Activated naive CD4-positive, alpha-beta T cell treated with anti-CD3 and anti-CD28 coated beads for 36 hours (primary cell): ENCODE measurements around the gene ELP6. TPM values are rescaled to one million over a fixed set of nuclear protein-coding genes. Genes with fewer than 3 reads are reported as not detected.

ENCODE experiments used
- CTCF ChIA-PET: fragments of 350-600 bp; sonication (Branson Sonifier 250); formaldehyde crosslinking; loops from one replicate; lab custom pipeline; 2021; ENCODE audit warnings: antibody characterized with exemption; lab: Charles Lee
- DNase-seq: peaks from one replicate; pipeline ENCODE4 v3.0.0-alpha.2; 2020
- H3K27ac Mint-ChIP-seq: one replicate; pipeline ENCODE4 v1.8.0; 2021; ENCODE audit warnings: mild to moderate bottlenecking, mixed read lengths
- H3K27me3 Mint-ChIP-seq: one replicate; pipeline ENCODE4 v1.8.0; 2021; ENCODE audit warnings: low read depth, mixed read lengths
- H3K36me3 Mint-ChIP-seq: one replicate; pipeline ENCODE4 v1.8.0; 2021; ENCODE audit warnings: low read depth, mixed read lengths
- H3K4me1 Mint-ChIP-seq: one replicate; pipeline ENCODE4 v1.8.0; 2021; ENCODE audit warnings: low read depth, mixed read lengths
- H3K4me3 Mint-ChIP-seq: one replicate; pipeline ENCODE4 v1.8.0; 2021; ENCODE audit warnings: mild to moderate bottlenecking, moderate library complexity, mixed read lengths
- H3K9me3 Mint-ChIP-seq: one replicate; pipeline ENCODE4 v1.8.0; 2021; ENCODE audit warnings: mixed read lengths
- intact Hi-C: fragments of 100-400 bp; cut with micrococcal nuclease; formaldehyde crosslinking; loops from one replicate; pipeline ENCODE4 v1.15.1; 2023
- total RNA-seq, 2 experiments: library from RNA; stranded (reverse); gene quantifications; one replicate each; pipeline ENCODE4 v1.2.3, GENCODE V29; 2021

ELP6 gene, protein sequence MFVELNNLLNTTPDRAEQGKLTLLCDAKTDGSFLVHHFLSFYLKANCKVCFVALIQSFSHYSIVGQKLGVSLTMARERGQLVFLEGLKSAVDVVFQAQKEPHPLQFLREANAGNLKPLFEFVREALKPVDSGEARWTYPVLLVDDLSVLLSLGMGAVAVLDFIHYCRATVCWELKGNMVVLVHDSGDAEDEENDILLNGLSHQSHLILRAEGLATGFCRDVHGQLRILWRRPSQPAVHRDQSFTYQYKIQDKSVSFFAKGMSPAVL
- total RNA-seq: 10 to 100 TPM; 32.7 to 33.1 TPM

DNA sequence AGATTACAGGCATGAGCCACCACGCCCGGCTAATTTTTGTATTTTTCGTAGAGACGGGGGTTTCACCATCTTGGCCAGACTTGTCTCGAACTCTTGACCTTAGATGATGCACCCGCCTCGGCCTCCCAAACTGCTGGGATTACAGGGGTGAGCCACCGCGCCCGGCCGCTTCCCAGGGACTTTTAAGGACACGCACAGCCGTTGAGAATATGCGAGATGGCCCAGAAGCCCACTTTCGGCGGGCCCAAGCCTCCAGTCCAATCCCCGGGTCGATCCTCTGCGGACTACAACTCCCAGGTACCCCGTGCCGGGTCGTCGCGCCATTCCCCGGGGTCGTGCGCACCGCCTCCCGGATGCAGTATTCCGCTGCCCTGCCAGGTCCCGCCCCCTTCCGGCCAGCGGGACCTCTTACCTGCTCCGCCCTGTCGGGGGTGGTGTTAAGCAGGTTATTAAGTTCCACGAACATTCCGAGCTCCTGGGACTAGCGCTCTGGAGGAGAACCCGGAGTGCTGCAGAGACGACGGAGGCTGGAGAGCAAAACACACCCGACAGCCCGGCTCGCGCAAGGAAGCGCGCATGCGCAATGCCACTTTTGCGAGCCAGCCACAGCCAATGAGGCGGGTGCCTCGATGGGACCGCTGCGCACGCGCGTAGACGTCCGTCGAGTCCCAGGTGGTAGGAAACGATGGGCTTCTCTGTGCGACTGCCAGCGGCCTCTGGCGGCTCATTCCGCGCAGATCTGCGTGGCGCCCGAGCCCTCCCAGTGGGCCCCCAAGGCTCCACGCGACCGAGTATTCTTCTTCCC, at the start of gene ELP6:
Gene ELP6, minus strand, starts transcription at position 588 of the 805 bp plus-strand sequence. Its CDS starts 122 bp downstream, at position 466.
- CTCF ChIA-PET: interaction anchor here (0.7 to 2.4 kb wide), 3 partner anchors 9 to 539 kb away, joined by 3 to 11 read pairs (median 3); no protein-coding TSS in a partner anchor
- Mint-ChIP-seq H3K4me1 (peaks cover 15% of the 10 kb centered on the region), H3K4me3 (peak within 1 kb of the TSS; percentile 96), H3K27ac (peak within 1 kb of the TSS; percentile 97), H3K27me3 (no peaks in the 10 kb centered on the region), H3K9me3 (no peaks in the 10 kb centered on the region), H3K36me3 (peaks cover 16% of the 10 kb centered on the region)
- intact Hi-C loops: loop anchor here (1.0 to 2.0 kb wide), 8 partner anchors 38 to 575 kb away; partner anchors contain the start of genes DHX30, KIF9, KLHL18 and NBEAL2
- DNase-seq: peak; percentile 98

DNA sequence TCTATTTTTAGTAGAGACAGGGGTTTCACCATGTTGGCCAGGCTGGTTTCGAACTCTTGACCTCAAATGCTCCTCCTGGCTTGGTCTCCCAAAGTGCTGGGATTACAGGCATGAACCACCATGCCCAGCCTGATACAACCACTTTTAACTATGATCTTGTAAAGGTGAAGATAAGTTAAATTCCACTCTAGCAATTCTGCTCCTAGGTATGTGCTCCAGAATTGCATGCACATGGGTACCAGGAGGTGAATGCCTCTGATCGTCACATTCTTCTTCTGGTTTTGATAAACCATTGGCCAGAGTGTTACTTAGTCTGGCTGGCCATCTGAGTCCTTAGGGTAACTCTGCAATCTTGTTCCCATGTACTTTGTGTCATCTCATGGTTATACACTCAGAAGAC, 42.8 kb upstream of the ELP6 start:
- peaks cover 4% of the 10 kb centered on the region for H3K27me3 Mint-ChIP-seq
- no peaks in the 10 kb centered on the region for H3K36me3 Mint-ChIP-seq
- H3K9me3 Mint-ChIP-seq: no peaks in the 10 kb centered on the region
- no peak overlapping the region for H3K4me3 Mint-ChIP-seq
- intact Hi-C loops: no loop called here
- DNase-seq: no peak
- CTCF ChIA-PET: interaction anchor here (0.9 to 1.1 kb wide), 2 partner anchors 8 to 34 kb away, joined by 3 to 4 read pairs; no protein-coding TSS in a partner anchor
- H3K4me1 Mint-ChIP-seq: no peaks in the 10 kb centered on the region
- H3K27ac Mint-ChIP-seq: no peak overlapping the region

DNA sequence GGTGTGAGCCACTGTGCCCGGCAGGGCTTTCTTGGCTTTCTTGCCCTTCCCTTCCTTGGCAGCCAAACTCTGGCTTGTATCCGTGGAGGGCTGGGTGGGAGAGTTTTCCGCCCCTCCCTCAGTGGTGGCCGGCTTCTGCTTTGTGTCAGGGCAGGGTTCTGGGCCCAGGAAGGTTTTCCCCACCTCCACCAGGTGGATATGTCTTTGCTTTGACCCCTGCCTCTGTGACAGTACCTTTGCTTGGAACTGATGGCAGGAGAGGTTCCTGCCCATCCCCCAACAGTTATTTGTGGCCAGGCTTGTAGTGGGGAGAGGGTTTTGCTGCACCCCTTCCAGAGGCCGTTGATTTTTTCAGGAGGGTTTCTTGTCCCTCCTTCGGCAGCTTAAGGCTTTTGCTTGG, 40.8 kb upstream of the ELP6 start:
- Mint-ChIP-seq H3K9me3 (no peaks in the 10 kb centered on the region), H3K4me3 (no peak overlapping the region), H3K36me3 (no peaks in the 10 kb centered on the region), H3K4me1 (no peaks in the 10 kb centered on the region), H3K27me3 (peaks cover 4% of the 10 kb centered on the region), H3K27ac (no peak overlapping the region)
- no peak for DNase-seq
- CTCF ChIA-PET: no interaction called here
- intact Hi-C loops: no loop called here

DNA sequence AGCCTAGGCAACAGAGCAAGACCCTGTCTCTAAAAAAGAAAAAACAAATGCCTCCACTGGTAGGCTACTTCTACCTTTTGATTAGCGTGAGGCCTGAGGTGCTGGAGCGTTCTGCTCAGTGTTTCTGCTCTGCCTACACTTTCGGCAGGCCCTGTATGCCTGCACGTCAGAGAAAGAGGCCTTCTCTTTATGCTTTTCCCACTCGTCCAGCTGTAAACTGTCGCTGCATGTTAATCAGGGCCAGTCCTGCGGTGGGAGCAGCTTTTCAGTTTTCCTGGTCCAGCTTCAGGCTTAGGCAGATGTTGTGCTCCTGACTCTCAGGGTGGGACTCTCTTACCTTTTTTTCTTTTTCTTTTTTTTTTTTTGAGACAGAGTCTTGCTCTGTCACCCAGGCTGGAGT, 39.9 kb upstream of the ELP6 start:
- peaks cover 4% of the 10 kb centered on the region for H3K27me3 Mint-ChIP-seq
- no peak overlapping the region for H3K4me3 Mint-ChIP-seq
- CTCF ChIA-PET: no interaction called here
- intact Hi-C loops: no loop called here
- H3K27ac Mint-ChIP-seq: no peak overlapping the region
- no peaks in the 10 kb centered on the region for H3K9me3 Mint-ChIP-seq
- no peaks in the 10 kb centered on the region for H3K36me3 Mint-ChIP-seq
- H3K4me1 Mint-ChIP-seq: no peaks in the 10 kb centered on the region
- no peak for DNase-seq

DNA sequence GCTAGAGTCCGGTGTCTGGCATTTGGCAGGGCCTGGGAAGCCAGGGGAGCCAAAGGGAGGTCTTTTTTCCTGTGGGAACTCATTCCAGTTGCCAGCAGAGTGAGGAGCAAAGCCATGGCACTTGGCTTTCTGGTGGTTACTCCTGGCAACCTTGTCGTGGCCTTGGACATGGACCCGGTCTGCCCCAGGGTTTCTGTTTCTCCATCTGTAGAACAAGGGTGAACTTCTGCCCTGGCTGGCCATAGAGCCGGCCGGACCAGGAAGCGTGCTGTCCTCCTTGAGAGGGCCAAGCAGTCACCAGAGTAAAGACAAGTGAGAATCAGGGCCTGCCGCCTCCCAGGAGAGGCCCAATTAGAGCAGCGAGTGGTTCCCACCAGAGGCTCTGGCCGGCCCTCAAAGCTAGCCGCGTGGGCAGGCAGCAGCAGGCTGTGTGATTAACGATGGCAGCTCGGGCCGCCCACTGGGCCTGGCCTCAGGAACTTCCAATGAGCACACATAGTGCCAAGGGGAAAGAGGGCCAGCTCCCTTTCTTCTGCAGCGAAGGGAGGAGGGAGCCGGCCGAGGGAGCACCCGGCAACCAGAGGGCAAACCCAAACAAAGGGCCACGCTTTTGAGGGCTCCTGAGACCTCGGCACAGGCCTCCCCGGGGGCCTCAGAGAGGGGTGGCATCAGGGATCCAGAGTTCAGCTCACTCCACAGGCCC, 29.1 kb upstream of the ELP6 start:
- Mint-ChIP-seq H3K4me3 (no peak overlapping the region), H3K4me1 (no peaks in the 10 kb centered on the region), H3K36me3 (no peaks in the 10 kb centered on the region), H3K27me3 (peaks cover 5% of the 10 kb centered on the region), H3K9me3 (no peaks in the 10 kb centered on the region), H3K27ac (no peak overlapping the region)
- intact Hi-C loops: no loop called here
- DNase-seq: no peak
- CTCF ChIA-PET: no interaction called here

DNA sequence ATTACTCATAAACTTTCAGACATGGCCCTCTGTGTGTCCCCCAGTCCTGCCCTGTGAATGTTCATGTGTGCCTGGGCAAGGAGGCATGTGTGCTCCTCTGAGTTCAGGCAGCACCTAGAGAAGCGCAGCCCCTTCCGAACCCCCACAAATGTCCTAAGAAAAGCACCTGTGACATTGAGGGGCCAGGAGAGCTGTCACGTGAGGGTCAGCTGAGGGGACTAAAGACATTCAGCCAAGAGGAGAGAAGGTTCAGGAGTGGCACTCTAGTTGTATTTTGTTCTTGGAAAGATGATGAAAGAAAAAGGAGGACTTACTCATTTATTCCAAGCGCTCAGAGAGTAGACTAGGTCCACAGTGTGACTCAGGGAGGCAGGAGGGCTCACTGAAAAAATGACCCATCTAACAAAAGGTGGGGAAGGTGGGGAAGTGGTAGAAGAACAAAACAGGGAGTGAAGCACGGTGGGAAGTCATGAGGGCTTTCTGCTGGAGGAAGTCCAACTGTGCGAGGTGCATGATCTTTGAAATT, 28.1 kb upstream of the ELP6 start:
- CTCF ChIA-PET: no interaction called here
- Mint-ChIP-seq H3K9me3 (no peaks in the 10 kb centered on the region), H3K27me3 (peaks cover 5% of the 10 kb centered on the region), H3K36me3 (no peaks in the 10 kb centered on the region), H3K4me1 (no peaks in the 10 kb centered on the region), H3K27ac (no peak overlapping the region), H3K4me3 (no peak overlapping the region)
- intact Hi-C loops: no loop called here
- DNase-seq: no peak

DNA sequence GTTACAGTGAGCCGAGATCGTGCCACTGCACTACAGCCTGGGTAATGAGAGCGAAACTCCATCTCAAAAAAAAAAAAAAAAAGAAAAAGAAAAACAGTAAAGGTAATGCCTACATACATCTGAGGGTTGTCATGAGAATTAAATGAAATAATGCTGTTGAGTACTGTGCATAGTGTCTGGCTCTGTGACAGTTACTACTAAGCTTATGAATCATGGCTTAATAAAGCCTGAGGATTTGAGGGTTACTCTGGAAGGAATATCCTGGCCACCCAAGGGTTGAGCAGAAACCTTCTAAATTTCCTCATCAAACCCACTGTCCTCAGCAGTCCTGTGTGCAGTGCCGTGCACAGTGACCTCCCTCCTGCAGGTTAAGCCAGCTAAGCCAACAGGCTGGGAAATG, 26.8 kb upstream of the ELP6 start:
- CTCF ChIA-PET: interaction anchor here (0.7 kb wide), 1 partner anchor 72 kb away, joined by 3 read pairs; no protein-coding TSS in a partner anchor
- DNase-seq: no peak
- H3K27me3 Mint-ChIP-seq: peaks cover 5% of the 10 kb centered on the region
- intact Hi-C loops: no loop called here
- H3K27ac Mint-ChIP-seq: no peak overlapping the region
- no peak overlapping the region for H3K4me3 Mint-ChIP-seq
- no peaks in the 10 kb centered on the region for H3K9me3 Mint-ChIP-seq
- H3K4me1 Mint-ChIP-seq: no peaks in the 10 kb centered on the region
- no peaks in the 10 kb centered on the region for H3K36me3 Mint-ChIP-seq

DNA sequence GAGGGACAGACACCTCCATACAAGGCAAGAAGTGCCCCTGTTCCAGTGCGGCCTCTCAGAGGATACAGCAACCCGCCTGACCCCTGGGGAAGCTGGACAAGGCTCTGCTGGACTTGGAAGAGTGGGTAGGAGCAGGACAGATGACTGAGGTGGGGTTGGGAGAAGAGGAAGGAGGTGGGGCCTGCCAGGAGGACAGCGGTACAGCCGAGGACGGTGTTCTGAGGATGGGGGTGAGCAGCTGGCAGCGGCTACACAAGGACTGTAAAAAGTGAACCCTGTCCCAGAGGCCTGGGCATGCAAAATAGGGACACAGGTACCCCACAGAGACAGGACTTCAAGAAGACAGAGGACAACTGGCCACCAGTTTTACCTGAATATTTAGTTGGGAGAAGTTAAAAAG, 23.5 kb upstream of the ELP6 start:
- intact Hi-C loops: no loop called here
- no peaks in the 10 kb centered on the region for H3K36me3 Mint-ChIP-seq
- CTCF ChIA-PET: interaction anchor here (0.6 kb wide), 1 partner anchor 81 kb away, joined by 4 read pairs; no protein-coding TSS in a partner anchor
- no peak overlapping the region for H3K4me3 Mint-ChIP-seq
- no peak overlapping the region for H3K27ac Mint-ChIP-seq
- peaks cover 5% of the 10 kb centered on the region for H3K27me3 Mint-ChIP-seq
- no peaks in the 10 kb centered on the region for H3K9me3 Mint-ChIP-seq
- DNase-seq: no peak
- H3K4me1 Mint-ChIP-seq: no peaks in the 10 kb centered on the region

DNA sequence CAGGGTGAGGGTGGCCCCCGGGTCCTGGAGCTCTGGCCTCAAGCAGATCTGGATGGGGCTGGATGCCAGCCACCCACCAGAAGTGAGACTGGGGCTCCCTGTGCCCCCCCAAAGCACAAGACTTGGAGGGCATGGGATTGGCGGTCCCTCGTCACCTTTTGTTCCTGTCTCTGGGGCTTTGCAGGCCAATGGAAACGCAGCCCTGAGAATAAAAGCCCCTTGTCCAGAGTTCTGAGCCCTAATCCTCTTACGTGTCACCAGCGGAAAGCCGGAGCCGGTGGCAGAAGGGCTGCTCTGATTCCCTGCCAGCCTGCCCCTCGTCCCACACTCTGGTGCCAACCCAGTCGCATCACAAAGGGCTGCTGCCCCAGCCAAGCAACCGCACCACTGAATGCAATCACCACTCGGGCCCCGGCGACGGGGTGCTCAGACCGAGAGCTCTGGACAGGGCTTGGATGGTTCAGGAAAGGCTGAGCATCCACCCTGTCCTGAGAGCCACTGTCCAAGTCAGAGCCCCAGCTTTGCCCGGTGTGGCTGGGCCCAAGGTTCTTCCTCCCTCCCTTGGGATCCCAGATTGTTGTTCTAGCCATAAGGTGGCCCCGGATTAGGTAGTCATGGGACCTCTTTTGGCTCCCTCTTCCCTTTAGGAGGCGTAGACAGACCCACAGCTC, 22.8 kb upstream of the ELP6 start:
- CTCF ChIA-PET: interaction anchor here (0.6 kb wide), 1 partner anchor 82 kb away, joined by 4 read pairs; no protein-coding TSS in a partner anchor
- H3K36me3 Mint-ChIP-seq: no peaks in the 10 kb centered on the region
- H3K4me1 Mint-ChIP-seq: no peaks in the 10 kb centered on the region
- DNase-seq: no peak
- H3K27me3 Mint-ChIP-seq: peaks cover 5% of the 10 kb centered on the region
- intact Hi-C loops: no loop called here
- no peaks in the 10 kb centered on the region for H3K9me3 Mint-ChIP-seq
- H3K27ac Mint-ChIP-seq: no peak overlapping the region
- H3K4me3 Mint-ChIP-seq: no peak overlapping the region

DNA sequence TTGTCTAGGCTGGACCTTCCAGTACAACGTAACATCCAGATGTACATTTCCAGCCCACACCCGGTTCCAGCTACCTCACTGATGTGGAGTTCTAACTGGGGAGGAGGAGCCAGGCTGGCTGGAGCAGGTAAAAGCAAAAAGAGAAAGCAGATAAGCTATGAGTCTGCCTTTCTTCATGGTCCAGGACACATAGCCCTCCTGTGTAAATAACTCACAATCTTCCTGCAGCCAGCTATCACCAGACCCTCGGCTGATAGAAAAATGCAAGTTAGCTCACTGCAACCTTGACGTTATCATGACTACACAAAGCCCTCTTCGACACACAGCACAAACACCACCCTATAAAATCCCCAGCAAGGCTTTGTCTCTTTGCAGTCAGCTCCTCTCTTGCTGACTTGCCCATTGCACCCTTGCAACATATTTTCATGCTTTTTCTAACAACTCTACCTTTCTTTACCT, 20.5 kb upstream of the ELP6 start:
- intact Hi-C loops: no loop called here
- Mint-ChIP-seq H3K9me3 (no peaks in the 10 kb centered on the region), H3K27me3 (peaks cover 5% of the 10 kb centered on the region)

DNA sequence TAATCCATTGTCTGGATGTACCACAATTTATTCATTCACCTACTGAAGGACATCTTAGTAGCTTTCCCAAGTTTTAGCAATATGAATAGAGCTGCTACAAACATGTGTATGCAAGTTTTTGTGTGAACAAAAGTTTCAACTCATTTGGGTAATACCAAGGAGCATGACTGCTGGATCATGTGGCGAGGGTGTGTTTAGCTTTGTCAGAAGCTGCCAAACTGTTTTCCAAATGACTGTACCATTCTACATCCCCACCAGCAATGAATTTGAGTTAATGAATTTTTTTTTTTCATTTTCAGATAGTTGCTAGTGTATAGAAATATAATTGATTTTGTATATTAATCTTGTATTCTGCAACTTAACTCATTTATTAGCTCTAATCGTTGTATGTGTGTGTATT, 20.0 kb upstream of the ELP6 start:
- Mint-ChIP-seq H3K4me3 (no peak overlapping the region), H3K9me3 (no peaks in the 10 kb centered on the region), H3K27ac (no peak overlapping the region), H3K27me3 (no peaks in the 10 kb centered on the region), H3K4me1 (no peaks in the 10 kb centered on the region), H3K36me3 (no peaks in the 10 kb centered on the region)
- CTCF ChIA-PET: interaction anchor here (0.6 to 2.5 kb wide), 5 partner anchors 11 to 901 kb away, joined by 4 to 14 read pairs (median 5); no protein-coding TSS in a partner anchor
- intact Hi-C loops: no loop called here
- DNase-seq: no peak

More for the DNA sequence above, 20.5 kb upstream of the ELP6 start:
- CTCF ChIA-PET: interaction anchor here (0.6 to 2.5 kb wide), 4 partner anchors 11 to 240 kb away, joined by 3 to 14 read pairs (median 6); no protein-coding TSS in a partner anchor
- DNase-seq: no peak
- no peak overlapping the region for H3K4me3 Mint-ChIP-seq
- no peaks in the 10 kb centered on the region for H3K36me3 Mint-ChIP-seq
- H3K27ac Mint-ChIP-seq: no peak overlapping the region
- no peaks in the 10 kb centered on the region for H3K4me1 Mint-ChIP-seq
